MM.1S (cell line): Measurements from ENCODE around the gene SCRT2.

Experiments used
- CTCF ChIP-seq: fragments of 300-600 bp; sonication (generic); IDR thresholded peaks from 2 replicates; pipeline ENCODE4 v1.5.1; 2016; ENCODE audit warnings: antibody characterized with exemption, low read length, mixed read lengths
- EZH2 ChIP-seq: fragments of 300-600 bp; sonication (generic); optimal IDR thresholded peaks from 2 replicates; pipeline ENCODE3; 2017; ENCODE audit warnings: low read depth, mild to moderate bottlenecking, antibody characterized with exemption, low read length, mixed read lengths
- EZH2phosphoT487 ChIP-seq: fragments of 300-600 bp; sonication (generic); IDR thresholded peaks from 2 replicates; pipeline ENCODE4 v1.6.1; 2018; ENCODE audit warnings: antibody characterized with exemption, low read length

- TF ChIP-seq CTCF (no peak), EZH2phosphoT487 (no peak), EZH2 (no peak)
Observed at GRCh38 chr20:652615-653109, 22.9 kb downstream of the SCRT2 start.
